ENCODE measurements around the gene ULBP3. TPM values are rescaled to one million over a fixed set of nuclear protein-coding genes. Genes with fewer than 3 reads are reported as not detected.

The ULBP3 gene
- polyA plus RNA-seq (ENCODE audit: insufficient read length), result 1.9 TPM

DNA sequence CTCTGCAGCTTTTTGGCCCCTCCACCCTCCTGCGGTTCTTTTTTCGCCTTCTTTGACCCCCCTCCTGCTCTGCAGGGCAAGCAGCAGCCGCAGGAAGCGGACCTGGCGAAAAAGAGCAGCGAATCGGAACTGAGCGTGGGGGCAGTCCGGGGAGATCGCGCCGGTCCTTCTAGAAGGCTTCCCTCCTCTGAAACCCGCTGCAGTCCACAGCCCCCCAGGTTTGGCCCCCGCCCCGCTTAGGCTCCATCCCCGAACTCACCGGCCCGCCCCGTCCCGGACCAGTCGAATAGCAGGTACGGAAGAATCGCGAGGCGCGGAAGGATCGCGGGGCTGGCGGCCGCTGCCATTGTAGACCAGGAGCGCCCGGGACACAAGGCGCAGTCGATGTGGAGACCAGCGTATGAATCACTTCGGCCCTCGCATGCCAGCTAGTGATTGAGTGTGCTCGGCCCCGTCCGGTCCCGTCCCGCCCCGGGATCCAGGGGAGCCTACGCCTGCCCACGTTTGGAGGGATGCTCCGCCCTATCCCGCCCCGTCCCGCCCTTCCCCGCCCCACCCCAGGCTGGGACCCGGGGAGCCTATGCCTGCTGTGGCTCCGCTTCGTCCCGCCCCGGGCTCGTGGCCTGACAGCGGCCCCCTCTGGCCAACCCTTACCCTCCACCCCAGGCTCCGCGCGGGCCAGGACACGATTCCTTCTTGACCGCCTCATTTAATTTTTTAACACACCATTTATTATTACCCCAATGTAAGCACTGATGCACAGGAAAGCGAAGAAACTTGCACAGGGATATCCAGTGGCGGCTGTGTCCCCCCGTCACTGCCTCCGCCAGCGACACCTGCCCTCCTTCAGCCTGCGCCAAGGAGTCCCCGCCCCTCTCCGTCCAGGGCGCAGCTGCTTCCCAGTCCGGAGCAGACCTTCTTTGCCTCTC lies at the start of gene ULBP3:
Gene ULBP3, minus strand, starts transcription at position 402 of the 929 bp plus-strand sequence. Its CDS starts 55 bp downstream, at position 347.
- peak; percentile 19 for DNase-seq (ENCODE audit: low read depth)

- DNase-seq (ENCODE audit: low read depth), result no peak
Observed at GRCh38 chr6:150118627-150119026, 49.7 kb upstream of the ULBP3 start.

- DNase-seq (ENCODE audit: low read depth), result no peak
Observed at GRCh38 chr6:150118203-150118602, 49.3 kb upstream of the ULBP3 start.

DNA sequence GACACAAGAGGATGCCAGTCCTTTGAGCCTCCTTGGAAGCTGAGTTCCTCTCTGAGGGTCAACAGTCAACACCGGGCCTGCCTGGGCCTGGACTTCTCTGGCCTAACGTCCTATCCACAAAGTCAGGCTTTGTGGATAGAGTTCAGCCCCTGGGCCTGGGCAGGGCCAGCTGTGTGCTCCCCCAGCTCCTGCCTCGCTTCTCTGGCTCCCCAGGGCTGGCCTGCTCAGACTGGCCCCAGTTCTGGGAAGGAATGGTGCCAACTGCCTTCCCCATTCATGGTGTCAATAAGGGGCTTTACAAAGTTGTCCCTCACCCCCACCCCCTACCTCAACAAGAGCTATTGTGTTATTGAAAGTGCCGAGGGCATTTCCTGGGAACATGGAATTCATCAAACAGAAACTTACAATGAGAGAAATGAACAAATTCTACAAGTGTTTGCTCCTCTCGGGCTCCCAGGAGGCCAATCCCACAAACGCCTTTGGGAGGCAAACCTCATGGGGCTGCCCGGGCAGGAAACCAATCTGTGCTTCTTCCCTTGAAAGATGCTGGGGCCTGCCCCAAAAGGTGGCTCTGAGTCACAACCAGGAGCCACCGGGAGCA lies 47.4 kb upstream of the ULBP3 start:
- no peak for DNase-seq (ENCODE audit: low read depth)

GRCh38 chr6:150115769-150116168 lies 46.8 kb upstream of the ULBP3 start:
- no peak for DNase-seq (ENCODE audit: low read depth)

GRCh38 chr6:150112233-150112632 lies 43.3 kb upstream of the ULBP3 start:
- DNase-seq (ENCODE audit: low read depth), result no peak

DNA sequence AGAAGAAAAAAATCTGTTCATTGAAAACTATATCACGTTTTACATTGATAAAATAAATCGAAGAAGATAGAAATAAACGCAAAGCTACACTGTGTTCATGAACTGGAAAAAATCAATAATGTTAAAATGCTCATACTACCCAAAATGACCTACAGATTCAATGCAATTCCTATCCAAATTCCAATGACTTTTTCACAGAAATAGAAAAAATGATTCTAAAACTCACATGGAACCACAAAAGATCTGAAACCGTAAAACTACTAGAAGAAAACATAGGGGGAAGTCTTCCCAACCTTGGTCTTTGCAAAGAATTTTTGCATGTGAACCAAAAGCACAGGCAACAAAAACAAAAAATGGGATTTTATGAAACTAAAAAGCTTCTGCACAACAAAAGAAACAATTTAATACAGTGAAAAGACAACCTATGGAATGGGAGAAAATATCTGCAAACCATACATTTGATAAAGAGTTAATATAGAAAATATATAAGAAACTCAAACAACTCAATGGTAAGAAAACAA lies 33.9 kb upstream of the ULBP3 start:
- DNase-seq (ENCODE audit: low read depth), result no peak

DNA sequence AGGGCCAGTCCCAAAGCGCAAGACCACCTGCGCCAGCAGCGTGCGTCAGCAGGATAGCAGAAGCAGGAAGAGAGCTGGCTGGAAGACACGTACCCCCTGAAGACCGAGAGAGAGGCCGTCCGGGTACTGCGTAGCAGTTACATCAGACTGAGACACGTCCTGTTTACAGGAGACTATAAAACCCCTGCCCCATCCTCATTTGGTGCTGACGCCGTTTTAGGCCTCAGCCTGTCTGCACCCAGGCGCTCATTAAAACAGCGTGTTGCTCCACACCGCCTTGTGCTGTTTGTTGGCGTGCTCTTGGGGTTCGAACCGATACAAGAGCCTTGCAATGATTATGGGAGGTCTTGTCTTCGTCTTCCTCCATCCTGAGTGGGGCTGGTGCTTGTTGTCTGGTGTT lies 31.8 kb upstream of the ULBP3 start:
- no peak for DNase-seq (ENCODE audit: low read depth)

GRCh38 chr6:150099953-150100352 lies 31.0 kb upstream of the ULBP3 start:
- DNase-seq (ENCODE audit: low read depth), result no peak

GRCh38 chr6:150099546-150099945 lies 30.6 kb upstream of the ULBP3 start:
- DNase-seq (ENCODE audit: low read depth), result no peak

DNA sequence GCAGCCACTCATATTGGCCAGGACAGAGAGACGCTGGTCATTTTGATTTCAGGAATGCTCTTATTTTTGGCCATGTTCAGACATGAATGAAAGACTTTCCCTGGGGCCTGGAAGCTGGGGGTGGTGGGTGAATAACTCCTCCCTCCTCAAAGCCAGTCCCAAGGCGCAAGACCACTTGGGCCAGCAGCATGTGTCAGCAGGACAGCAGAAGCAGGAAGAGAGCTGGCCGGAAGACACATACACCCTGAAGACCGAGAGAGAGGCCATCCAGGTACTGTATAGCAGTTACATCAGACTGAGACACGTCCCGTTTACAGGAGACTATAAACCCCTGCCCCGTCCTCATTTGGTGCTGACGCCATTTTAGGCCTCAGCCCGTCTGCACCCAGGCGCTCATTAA lies 29.2 kb upstream of the ULBP3 start:
- no peak for DNase-seq (ENCODE audit: low read depth)

DNA sequence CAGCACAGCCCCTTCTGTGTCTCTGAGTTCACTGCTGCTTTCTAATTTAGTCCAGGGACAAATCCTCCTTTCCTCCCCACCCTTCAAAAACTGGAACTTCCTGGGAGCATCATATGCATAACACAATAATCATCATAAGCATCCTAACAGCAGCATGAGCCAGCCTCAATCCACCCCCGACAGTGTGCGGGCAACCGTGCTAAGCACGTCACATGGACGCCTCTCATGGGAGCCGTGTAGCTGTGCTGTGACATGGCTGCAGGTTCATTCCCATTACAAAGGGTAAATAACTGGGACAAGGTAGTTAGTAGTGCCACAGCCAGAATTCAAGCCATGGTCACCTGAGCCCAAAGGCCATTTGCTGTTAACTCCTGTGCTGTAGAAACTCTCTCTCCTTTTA lies 24.5 kb upstream of the ULBP3 start:
- DNase-seq (ENCODE audit: low read depth), result no peak

GRCh38 chr6:150091476-150091875 lies 22.6 kb upstream of the ULBP3 start:
- no peak for DNase-seq (ENCODE audit: low read depth)

- DNase-seq (ENCODE audit: low read depth), result no peak
Observed at GRCh38 chr6:150090328-150090727, 21.4 kb upstream of the ULBP3 start.

- no peak for DNase-seq (ENCODE audit: low read depth)
Observed at GRCh38 chr6:150088481-150089154, 19.7 kb upstream of the ULBP3 start.

- no peak for DNase-seq (ENCODE audit: low read depth)
Observed at GRCh38 chr6:150087336-150087735, 18.4 kb upstream of the ULBP3 start.

DNA sequence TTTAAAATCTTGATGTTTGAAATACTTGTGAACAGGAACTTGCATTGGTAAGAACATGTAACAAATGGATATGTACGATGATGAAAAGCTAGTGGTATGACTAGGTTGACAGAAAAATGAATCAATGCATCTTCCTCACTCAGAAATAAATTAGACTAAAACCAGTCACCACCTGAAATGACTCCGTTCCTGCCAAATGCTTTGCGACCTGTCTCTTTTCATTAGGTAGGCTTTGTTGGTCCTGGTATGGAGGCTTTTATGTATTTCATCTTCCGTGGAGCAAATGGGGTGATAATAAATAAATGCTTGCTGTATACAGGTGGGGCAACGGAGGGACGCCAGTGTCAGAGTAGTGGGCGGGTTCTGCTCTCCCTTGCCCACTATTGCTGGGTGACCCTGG lies 17.1 kb upstream of the ULBP3 start:
- DNase-seq (ENCODE audit: low read depth), result no peak

DNA sequence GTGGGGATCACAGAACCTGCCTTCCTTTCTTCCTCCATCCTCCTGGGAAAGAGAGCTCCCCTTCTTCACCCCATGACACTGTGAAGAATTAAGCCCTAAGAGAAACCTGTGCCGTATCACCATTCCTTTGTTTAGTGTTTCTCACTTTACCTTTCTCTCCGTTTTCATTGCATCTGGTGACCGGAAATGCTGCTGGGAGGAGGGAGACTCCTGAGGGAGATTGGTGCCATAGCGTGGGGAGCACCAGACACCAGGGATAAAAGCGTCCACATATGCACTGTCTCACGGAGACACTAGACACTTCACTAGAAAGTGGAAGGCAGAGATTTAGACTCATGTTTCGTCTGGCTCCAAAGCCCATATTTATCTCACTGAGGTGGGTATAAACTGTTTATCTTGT lies 15.5 kb upstream of the ULBP3 start:
- DNase-seq (ENCODE audit: low read depth), result no peak

DNA sequence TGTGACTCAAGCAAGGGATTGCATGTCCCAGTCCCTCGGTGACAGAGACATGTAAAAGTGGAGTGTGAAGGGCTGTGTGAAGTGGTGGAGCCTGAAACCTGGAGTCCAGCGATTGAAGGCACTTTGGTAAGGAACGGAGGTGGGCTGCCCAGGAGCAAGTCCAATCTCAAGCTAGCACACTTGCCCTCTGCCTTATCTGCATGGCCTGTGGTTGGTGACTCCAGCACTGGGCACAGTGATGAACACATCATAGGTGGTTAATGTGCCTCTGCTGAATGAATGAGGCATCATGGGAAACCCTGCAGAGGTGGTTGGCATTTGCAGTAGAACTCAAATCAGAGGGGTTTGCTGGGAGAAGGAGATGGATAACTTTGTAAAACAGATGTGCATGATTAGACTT lies 14.9 kb upstream of the ULBP3 start:
- no peak for DNase-seq (ENCODE audit: low read depth)

GRCh38 chr6:150081702-150082101 lies 12.8 kb upstream of the ULBP3 start:
- no peak for DNase-seq (ENCODE audit: low read depth)

DNA sequence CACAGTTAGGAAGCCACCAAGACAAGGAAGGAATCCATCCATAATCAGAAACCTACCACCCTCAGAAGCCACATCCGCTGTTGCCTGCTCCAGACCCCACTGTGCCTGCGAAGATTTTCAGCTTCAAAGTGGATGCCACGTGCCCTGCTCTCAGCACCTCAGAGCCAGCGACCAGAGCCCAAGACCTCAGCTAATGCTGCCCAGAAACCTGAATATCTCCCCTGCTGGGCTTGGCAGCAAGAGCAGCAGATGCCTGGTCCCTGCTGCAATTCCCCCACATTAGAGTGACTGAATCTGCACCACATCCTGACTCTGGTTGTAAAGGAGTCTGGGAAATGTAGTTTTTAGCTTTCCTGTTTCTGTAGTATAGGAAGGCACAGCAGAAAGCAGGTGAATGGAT lies 10.7 kb upstream of the ULBP3 start:
- no peak for DNase-seq (ENCODE audit: low read depth)

DNA sequence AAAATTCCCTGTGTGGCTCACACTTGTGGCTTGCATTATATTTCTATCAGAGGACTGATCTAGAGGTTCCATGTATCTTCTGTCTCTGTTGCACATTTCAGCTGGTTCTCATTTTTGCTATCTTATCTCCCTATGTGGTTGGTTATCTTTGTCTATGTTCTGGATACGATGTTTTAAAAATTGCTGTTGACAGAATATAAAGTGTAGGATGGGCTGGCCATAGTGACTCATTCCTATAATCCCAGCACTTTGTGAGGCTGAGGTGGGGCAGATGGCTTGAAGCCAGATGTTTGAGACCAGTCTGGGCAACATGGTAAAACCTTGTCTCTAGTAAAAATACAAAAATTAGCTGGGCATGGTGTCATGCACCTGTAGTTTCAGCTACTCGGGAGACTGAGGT lies 9.9 kb upstream of the ULBP3 start:
- DNase-seq (ENCODE audit: low read depth), result no peak
